Glutamatergic neuron (in vitro differentiated cells): ENCODE measurements around the gene CRX. TPM values are rescaled to one million over a fixed set of nuclear protein-coding genes. Genes with fewer than 3 reads are reported as not detected.
"Not testable (repeated sequence)": the region's sequence is repeated elsewhere in the genome, so short reads cannot be mapped to it uniquely, and the experiment has no call there.

Source experiments
- DNase-seq: peaks from one replicate; pipeline ENCODE4 v3.0.0; 2022
- H3K27ac Mint-ChIP-seq: one replicate; pipeline ENCODE4 v1.8.0; 2020; ENCODE audit warnings: mild to moderate bottlenecking, mixed read lengths, inconsistent platforms; ENCODE audit not compliant: unreplicated experiment
- H3K27me3 Mint-ChIP-seq: one replicate; pipeline ENCODE4 v1.8.0; 2020; ENCODE audit warnings: mild to moderate bottlenecking, moderate library complexity, mixed read lengths, inconsistent platforms; ENCODE audit not compliant: unreplicated experiment
- H3K36me3 Mint-ChIP-seq: one replicate; pipeline ENCODE4 v1.8.0; 2020; ENCODE audit warnings: mild to moderate bottlenecking, mixed read lengths, inconsistent platforms; ENCODE audit not compliant: unreplicated experiment
- H3K4me1 Mint-ChIP-seq: one replicate; pipeline ENCODE4 v1.8.0; 2020; ENCODE audit warnings: mild to moderate bottlenecking, low read depth, mixed read lengths, inconsistent platforms; ENCODE audit not compliant: unreplicated experiment
- H3K4me3 Mint-ChIP-seq: one replicate; pipeline ENCODE4 v1.8.0; 2020; ENCODE audit warnings: mild to moderate bottlenecking, mixed read lengths, inconsistent platforms; ENCODE audit not compliant: unreplicated experiment
- H3K9me3 Mint-ChIP-seq: one replicate; pipeline ENCODE4 v1.8.0; 2020; ENCODE audit warnings: mild to moderate bottlenecking, moderate library complexity, mixed read lengths, inconsistent platforms; ENCODE audit not compliant: unreplicated experiment
- total RNA-seq: library from RNA; stranded (reverse); fragmentation: NEBNext Ultra II Directional; extraction: Animal tissue kit (Norgen Biotek cat#: 25700); gene quantifications from one replicate; pipeline ENCODE4 v1.2.1, GENCODE V29; 2021; ENCODE audit not compliant: unreplicated experiment
- TF ChIP-seq, protein P1 (sequence below): fragments of 200-600 bp; sonication (generic); IDR thresholded peaks from one replicate; pipeline ENCODE4 v1.5.0; 2021; ENCODE audit not compliant: partially characterized antibody, unreplicated experiment

The CRX gene
- total RNA-seq, 1 donor from 2014 or later: not detected

DNA sequence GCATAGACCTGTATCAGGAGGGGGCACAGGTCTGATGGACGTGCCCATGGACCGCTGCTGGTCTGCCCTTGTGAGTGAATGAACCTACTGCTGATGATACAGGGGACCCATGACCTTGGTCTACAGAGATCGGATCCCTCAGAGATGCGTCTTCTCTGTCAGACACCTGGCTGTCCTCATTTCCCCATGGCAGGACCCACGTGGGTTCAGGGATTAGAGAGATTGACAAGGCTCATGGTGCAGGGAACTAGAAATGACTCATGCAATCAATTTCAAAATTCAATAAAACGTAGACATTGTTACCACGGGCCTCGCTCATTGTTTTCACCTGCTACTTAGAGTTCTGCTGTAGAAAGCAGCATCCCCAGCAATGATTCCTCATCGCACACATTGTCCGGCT lies 16.4 kb upstream of the CRX start:
- no peak overlapping the region for H3K4me3 Mint-ChIP-seq
- H3K4me1 Mint-ChIP-seq: no peaks in the 10 kb centered on the region
- H3K36me3 Mint-ChIP-seq: peaks cover 5% of the 10 kb centered on the region
- DNase-seq: no peak
- H3K27ac Mint-ChIP-seq: no peak overlapping the region
- H3K27me3 Mint-ChIP-seq: peaks cover 5% of the 10 kb centered on the region
- H3K9me3 Mint-ChIP-seq: peaks cover 5% of the 10 kb centered on the region
- TF ChIP-seq, protein P1, sequence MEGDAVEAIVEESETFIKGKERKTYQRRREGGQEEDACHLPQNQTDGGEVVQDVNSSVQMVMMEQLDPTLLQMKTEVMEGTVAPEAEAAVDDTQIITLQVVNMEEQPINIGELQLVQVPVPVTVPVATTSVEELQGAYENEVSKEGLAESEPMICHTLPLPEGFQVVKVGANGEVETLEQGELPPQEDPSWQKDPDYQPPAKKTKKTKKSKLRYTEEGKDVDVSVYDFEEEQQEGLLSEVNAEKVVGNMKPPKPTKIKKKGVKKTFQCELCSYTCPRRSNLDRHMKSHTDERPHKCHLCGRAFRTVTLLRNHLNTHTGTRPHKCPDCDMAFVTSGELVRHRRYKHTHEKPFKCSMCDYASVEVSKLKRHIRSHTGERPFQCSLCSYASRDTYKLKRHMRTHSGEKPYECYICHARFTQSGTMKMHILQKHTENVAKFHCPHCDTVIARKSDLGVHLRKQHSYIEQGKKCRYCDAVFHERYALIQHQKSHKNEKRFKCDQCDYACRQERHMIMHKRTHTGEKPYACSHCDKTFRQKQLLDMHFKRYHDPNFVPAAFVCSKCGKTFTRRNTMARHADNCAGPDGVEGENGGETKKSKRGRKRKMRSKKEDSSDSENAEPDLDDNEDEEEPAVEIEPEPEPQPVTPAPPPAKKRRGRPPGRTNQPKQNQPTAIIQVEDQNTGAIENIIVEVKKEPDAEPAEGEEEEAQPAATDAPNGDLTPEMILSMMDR: no peak

DNA sequence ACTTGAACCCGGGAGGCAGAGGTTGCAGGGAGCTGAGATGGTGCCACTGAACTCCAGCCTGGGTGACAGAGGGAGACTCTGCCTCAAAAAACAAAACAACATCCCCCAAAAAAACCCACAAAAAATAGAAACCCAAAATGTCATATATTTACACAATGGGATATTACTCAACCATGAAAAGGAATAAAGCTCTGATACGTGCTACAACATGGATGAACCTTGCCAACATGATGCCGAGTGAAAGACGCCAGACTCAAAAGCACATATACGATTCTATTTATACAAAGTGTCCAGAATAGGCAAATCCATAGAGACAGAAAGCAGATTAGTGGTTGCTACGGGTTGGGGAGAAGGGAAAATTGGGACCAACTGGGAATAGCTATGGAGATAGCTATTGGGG lies 15.3 kb upstream of the CRX start:
- Mint-ChIP-seq H3K4me1 (no peaks in the 10 kb centered on the region), H3K9me3 (peaks cover under 1% of the 10 kb centered on the region), H3K4me3 (no peak overlapping the region), H3K27ac (no peak overlapping the region), H3K27me3 (peaks cover 5% of the 10 kb centered on the region), H3K36me3 (no peaks in the 10 kb centered on the region)
- TF ChIP-seq, protein P1: no peak
- no peak for DNase-seq

DNA sequence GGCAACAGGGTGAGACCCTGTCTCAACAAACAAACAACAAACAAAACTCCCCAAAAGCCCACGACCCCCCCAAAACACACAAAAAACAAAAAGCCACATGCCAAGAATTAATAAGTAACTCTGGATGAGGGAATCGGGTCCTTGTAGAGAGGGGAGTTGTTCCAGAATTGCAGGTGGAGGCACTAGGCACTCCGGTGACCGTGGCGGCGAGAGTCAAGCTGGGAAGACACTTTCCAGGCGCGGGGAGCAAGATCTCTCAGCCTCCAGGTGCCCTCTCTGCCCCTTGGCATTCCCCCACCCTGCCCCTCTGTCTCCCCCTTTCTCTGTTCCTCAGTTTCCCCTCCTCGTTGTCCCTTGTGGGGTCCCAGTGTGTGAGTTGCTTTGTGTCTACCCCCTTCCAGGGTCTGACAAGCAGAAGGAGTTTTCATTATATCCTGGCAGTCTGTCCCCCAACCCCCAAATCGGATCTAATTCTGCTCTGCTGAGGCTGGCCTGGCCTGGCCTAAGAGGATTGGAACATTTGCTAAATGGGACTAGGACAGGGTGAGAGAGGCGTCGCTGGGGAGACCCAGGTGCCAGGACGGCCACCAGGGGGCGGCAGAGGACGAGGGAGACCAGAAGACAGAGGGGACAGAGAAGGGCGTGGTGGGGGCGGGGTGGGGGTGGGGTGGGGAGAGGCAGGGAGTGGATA lies 8.3 kb upstream of the CRX start:
- peaks cover 7% of the 10 kb centered on the region for H3K27me3 Mint-ChIP-seq
- TF ChIP-seq, protein P1: peak; percentile 80
- DNase-seq: peak; percentile 94
- H3K36me3 Mint-ChIP-seq: no peaks in the 10 kb centered on the region
- H3K4me3 Mint-ChIP-seq: no peak overlapping the region
- no peak overlapping the region for H3K27ac Mint-ChIP-seq
- H3K9me3 Mint-ChIP-seq: no peaks in the 10 kb centered on the region
- H3K4me1 Mint-ChIP-seq: no peaks in the 10 kb centered on the region

DNA sequence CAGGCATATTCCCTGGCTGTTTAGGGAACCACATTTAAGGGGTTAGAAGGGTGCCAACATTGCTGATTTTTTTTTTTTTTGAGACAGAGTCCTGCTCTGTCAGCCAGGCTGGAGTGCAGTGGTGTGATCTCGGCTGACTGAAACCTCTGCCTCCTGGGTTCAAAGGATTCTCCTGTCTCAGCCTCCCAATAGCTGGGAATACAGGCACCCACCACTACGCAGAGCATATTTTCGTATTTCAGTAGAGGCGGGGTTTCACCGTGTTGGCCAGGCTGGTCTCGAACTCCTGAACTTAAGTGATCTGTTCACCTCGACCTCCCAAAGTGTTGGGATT lies 7.8 kb upstream of the CRX start:
- Mint-ChIP-seq H3K4me1 (no peaks in the 10 kb centered on the region), H3K27me3 (peaks cover 4% of the 10 kb centered on the region), H3K9me3 (peaks cover 4% of the 10 kb centered on the region), H3K36me3 (no peaks in the 10 kb centered on the region), H3K27ac (no peak overlapping the region), H3K4me3 (no peak overlapping the region)
- DNase-seq: no peak
- TF ChIP-seq, protein P1: peak; percentile 54

DNA sequence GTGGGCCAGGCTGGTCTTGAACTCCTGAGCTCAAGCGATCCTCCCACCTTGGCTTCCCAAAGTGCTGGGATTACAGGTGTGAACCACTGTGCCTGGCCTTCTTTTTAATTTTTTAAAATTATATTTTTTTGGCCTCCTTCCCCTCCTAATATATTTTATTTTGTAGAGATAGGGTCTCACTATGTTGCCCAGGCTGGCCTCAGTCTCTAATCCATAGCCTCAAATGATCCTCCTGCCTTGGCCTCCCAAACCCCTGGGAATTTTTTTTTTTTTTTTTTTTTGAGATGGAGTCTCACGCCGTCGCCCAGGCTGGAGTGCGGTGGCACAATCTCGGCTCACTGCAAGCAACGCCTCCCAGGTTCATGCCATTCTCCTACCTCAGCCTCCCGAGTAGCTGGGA lies 5.5 kb upstream of the CRX start:
- not testable (repeated sequence) for H3K9me3 Mint-ChIP-seq, H3K4me1 Mint-ChIP-seq, H3K27me3 Mint-ChIP-seq, DNase-seq, H3K36me3 Mint-ChIP-seq, H3K27ac Mint-ChIP-seq, H3K4me3 Mint-ChIP-seq

DNA sequence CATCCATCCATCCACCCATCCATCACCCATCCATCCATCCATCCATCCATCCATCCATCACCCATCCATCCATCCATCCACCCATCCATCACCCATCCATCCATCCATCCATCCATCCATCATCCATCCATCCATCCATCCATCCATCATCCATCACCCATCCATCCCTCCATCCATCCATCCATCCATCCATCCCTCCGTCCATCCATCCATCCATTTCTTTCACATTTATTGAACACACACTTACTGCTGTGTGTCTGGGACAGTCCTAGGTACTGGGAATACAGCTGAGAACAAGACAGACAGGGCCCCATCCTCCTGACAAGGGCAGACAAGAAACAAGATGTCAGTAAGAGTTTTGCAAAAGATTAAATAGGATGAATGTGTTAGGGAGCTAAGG lies 3.5 kb upstream of the CRX start:
- DNase-seq, H3K9me3 Mint-ChIP-seq, H3K27ac Mint-ChIP-seq, H3K36me3 Mint-ChIP-seq, H3K4me1 Mint-ChIP-seq, H3K27me3 Mint-ChIP-seq, H3K4me3 Mint-ChIP-seq: not testable (repeated sequence)
